Measurements from ENCODE around the gene DYNLT2B.

DNA sequence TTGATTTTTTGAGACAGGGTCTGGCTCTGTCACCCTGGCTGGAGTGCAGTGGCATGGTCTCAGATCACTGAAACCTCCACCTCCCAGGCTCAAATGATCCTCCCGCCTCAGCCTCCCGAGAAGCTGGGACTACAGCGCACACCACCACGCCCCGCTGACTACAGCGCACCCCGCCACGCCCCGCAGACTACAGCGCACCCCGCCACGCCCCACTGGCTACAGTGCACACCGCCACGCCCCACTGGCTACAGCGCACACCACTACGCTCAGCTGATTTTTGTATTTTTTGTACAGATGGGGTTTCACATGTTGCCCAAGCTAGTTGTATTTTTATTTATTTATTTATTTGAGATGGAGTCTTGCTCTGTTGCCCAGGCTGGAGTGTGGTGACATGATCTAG, 66.1 kb downstream of the DYNLT2B start:
- TF ChIP-seq, protein P1, sequence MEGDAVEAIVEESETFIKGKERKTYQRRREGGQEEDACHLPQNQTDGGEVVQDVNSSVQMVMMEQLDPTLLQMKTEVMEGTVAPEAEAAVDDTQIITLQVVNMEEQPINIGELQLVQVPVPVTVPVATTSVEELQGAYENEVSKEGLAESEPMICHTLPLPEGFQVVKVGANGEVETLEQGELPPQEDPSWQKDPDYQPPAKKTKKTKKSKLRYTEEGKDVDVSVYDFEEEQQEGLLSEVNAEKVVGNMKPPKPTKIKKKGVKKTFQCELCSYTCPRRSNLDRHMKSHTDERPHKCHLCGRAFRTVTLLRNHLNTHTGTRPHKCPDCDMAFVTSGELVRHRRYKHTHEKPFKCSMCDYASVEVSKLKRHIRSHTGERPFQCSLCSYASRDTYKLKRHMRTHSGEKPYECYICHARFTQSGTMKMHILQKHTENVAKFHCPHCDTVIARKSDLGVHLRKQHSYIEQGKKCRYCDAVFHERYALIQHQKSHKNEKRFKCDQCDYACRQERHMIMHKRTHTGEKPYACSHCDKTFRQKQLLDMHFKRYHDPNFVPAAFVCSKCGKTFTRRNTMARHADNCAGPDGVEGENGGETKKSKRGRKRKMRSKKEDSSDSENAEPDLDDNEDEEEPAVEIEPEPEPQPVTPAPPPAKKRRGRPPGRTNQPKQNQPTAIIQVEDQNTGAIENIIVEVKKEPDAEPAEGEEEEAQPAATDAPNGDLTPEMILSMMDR (conservative IDR thresholded peaks at IDR 0.05 in 1 of 2, IDR thresholded peaks at IDR 0.05 in 1 of 2; ENCODE audit: low read depth in 1 of 2, low read length in 2 of 2): no peak
- TF ChIP-seq EZH2 (IDR thresholded peaks at IDR 0.05; ENCODE audit: low read length, missing control alignments): no peak
